HCEC 1CT (cell line): Measurements from ENCODE around the gene TRDMT1.

ENCODE experiments used
- DNase-seq: peaks from one replicate; pipeline ENCODE4 v3.0.0-alpha.2; 2017

TRDMT1 gene

GRCh38 chr10:17200912-17201793 is at the start of gene TRDMT1:
Gene TRDMT1 (minus strand): TSS chr10:17201672. CDS start chr10:17201634, 38 bp downstream.
- peak; percentile 94 for DNase-seq

GRCh38 chr10:17250736-17251135 is 49.3 kb upstream of the TRDMT1 start:
- peak; percentile 23 for DNase-seq

GRCh38 chr10:17249820-17250219 is 48.3 kb upstream of the TRDMT1 start:
- DNase-seq, result peak; percentile 47

- DNase-seq, result no peak
Observed at GRCh38 chr10:17248964-17249363, 47.5 kb upstream of the TRDMT1 start.

GRCh38 chr10:17247210-17247609 is 45.7 kb upstream of the TRDMT1 start:
- DNase-seq, result no peak

- no peak for DNase-seq
Observed at GRCh38 chr10:17244700-17245365, 43.4 kb upstream of the TRDMT1 start.

GRCh38 chr10:17241611-17242333 is 40.3 kb upstream of the TRDMT1 start:
- no peak for DNase-seq

- no peak for DNase-seq
Observed at GRCh38 chr10:17240616-17241015, 39.1 kb upstream of the TRDMT1 start.

- DNase-seq, result no peak
Observed at GRCh38 chr10:17240096-17240495, 38.6 kb upstream of the TRDMT1 start.

GRCh38 chr10:17239345-17240085 is 38.0 kb upstream of the TRDMT1 start:
- DNase-seq, result no peak

- peak; percentile 80 for DNase-seq
Observed at GRCh38 chr10:17238445-17239291, 37.2 kb upstream of the TRDMT1 start.

- peak; percentile 51 for DNase-seq
Observed at GRCh38 chr10:17237915-17238444, 36.5 kb upstream of the TRDMT1 start.

- DNase-seq, result no peak
Observed at GRCh38 chr10:17237149-17237527, 35.7 kb upstream of the TRDMT1 start.

- no peak for DNase-seq
Observed at GRCh38 chr10:17236468-17237148, 35.1 kb upstream of the TRDMT1 start.

- peak; percentile 26 for DNase-seq
Observed at GRCh38 chr10:17235136-17235535, 33.7 kb upstream of the TRDMT1 start.

GRCh38 chr10:17234431-17234945 is 33.0 kb upstream of the TRDMT1 start:
- DNase-seq, result peak; percentile 16

GRCh38 chr10:17233286-17233991 is 32.0 kb upstream of the TRDMT1 start:
- peak; percentile 42 for DNase-seq

- DNase-seq, result no peak
Observed at GRCh38 chr10:17232276-17232960, 30.9 kb upstream of the TRDMT1 start.

- DNase-seq, result no peak
Observed at GRCh38 chr10:17231788-17232187, 30.3 kb upstream of the TRDMT1 start.
